22Rv1 (cell line): ENCODE results near the gene AFTPH.

Experiments used
- H3K27ac ChIP-seq: fragments of 450-650 bp; 2 replicates; pipeline ENCODE4 v1.5.1; 2017
- ZFX ChIP-seq: fragments of 450-650 bp; IDR thresholded peaks from 2 replicates; pipeline ENCODE4 v1.6.1; 2017; ENCODE audit warnings: antibody characterized with exemption, borderline replicate concordance
- TF ChIP-seq, protein P1 (sequence below): fragments of 450-650 bp; IDR thresholded peaks from 2 replicates; pipeline ENCODE4 v1.5.1; 2017; ENCODE audit warnings: mild to moderate bottlenecking

The AFTPH gene

GRCh38 chr2:64481665-64482064 lies 42.5 kb upstream of the AFTPH start:
- H3K27ac ChIP-seq = no peak overlapping the region
- no peak for TF ChIP-seq ZFX
- TF ChIP-seq, protein P1, sequence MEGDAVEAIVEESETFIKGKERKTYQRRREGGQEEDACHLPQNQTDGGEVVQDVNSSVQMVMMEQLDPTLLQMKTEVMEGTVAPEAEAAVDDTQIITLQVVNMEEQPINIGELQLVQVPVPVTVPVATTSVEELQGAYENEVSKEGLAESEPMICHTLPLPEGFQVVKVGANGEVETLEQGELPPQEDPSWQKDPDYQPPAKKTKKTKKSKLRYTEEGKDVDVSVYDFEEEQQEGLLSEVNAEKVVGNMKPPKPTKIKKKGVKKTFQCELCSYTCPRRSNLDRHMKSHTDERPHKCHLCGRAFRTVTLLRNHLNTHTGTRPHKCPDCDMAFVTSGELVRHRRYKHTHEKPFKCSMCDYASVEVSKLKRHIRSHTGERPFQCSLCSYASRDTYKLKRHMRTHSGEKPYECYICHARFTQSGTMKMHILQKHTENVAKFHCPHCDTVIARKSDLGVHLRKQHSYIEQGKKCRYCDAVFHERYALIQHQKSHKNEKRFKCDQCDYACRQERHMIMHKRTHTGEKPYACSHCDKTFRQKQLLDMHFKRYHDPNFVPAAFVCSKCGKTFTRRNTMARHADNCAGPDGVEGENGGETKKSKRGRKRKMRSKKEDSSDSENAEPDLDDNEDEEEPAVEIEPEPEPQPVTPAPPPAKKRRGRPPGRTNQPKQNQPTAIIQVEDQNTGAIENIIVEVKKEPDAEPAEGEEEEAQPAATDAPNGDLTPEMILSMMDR = no peak

GRCh38 chr2:64482243-64482642 lies 41.9 kb upstream of the AFTPH start:
- H3K27ac ChIP-seq = no peak overlapping the region
- TF ChIP-seq, protein P1 = no peak
- TF ChIP-seq ZFX = no peak

DNA sequence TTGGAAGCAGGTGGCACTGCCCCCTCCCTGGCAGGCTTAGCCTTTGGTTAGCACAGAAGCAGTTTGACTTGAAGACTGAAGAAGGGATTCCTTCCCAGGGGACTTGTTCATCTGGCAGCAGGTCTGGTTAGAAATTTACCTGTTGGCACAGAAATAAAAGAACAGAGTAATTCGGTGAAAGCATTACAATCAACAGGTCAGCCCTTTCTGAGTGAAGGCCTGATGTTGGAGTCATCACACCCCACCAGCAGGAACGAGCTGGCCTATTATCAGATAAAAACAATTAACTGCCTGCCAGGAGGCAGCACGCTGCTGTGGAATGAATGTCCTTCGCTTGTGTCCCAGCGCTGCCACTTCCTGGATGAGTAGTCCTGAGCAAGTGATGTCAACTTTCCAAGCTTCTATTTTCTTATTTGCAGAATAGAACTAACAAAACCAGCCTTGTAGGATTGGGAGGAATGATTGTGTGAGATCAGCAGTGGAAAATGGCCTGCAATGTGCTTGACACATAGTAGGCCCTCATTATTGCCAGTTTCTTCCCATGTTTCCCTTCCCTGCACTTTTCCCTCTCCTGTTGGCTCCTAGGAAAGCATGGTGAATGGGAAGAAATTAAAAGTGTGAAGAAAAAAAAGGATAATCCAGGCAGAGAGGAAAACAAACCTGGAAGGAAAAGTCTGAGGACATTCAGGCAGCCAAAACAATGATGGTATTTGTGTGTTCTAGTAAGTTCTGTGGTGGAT lies 41.2 kb upstream of the AFTPH start:
- no peak overlapping the region for H3K27ac ChIP-seq
- no peak for TF ChIP-seq ZFX
- TF ChIP-seq, protein P1 = no peak

DNA sequence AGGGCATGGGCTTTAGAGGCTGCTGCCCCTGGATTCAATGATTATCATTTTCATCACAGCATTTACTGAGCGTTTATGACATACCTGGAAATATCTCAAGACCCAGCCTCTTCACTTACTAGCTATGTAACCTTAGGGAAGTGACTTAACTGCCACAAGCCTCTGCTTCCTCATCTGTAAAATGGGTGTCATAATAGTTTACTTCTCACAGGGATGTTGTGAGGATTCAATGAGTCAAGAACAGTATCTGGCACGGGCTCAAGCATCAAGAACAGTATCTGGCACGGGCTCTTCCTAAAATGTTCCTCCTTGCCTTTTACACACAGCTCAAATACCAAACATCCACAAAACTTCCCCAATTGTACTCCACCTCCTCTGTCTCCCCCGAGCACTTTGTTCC lies 38.8 kb upstream of the AFTPH start:
- no peak overlapping the region for H3K27ac ChIP-seq
- TF ChIP-seq, protein P1 = no peak
- no peak for TF ChIP-seq ZFX

- no peak overlapping the region for H3K27ac ChIP-seq
- TF ChIP-seq, protein P1 = no peak
- no peak for TF ChIP-seq ZFX
These were observed 38.2 kb upstream of the AFTPH start for GRCh38 chr2:64485961-64486360.

DNA sequence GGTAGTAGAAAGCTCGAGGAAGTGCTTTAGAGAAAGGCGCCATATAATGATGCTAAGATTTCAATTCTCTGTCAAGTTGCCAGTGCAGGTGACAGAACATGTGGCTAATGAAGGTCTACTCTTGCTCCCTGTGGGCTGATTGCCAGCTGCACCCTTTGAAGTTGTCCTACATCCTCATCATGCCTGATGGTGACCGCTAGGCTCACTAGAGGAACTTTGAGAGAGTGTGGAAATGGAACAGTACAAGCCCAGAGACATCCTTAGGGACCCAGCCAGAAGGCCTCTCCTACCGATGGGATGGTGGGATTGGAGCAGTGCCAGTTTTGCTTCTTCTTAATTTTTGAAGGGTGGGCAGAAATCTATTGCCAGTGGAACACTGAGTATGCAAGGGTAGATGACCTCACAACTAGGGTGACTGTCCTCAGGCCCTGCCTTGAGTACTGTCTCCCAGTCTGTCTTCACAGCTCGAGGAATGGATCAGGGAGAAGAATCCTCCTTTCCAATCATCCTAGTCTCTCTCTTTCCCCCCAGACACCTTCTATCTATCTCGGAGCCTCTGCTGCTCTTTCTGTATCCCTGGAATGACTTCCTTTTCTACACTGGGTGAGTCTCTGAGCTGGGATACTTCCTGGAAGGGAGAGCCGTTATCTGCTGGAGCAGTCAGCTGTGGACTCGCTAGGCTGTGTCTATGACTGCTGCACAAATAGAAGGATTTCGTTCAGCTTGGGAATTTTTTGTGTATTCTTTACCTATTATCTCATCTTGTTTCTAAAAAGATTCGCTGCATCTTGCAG lies 36.7 kb upstream of the AFTPH start:
- TF ChIP-seq ZFX = no peak
- TF ChIP-seq, protein P1 = no peak
- H3K27ac ChIP-seq = no peak overlapping the region
